GM10248 (cell line): ENCODE results near the gene ADCY10.

ENCODE experiments used
- CTCF ChIA-PET: fragments of 300-600 bp; sonication (Branson Sonifier 250); formaldehyde crosslinking; extraction: SDS; loops from one replicate; lab custom pipeline; 2021; ENCODE audit warnings: antibody characterized with exemption; lab: Yijun Ruan, JAX
- POLR2A ChIA-PET: fragments of 350-650 bp; sonication (Branson Sonifier 250); formaldehyde crosslinking; extraction: SDS; loops from one replicate; lab custom pipeline; 2020; ENCODE audit warnings: antibody characterized with exemption; lab: Yijun Ruan, JAX
- DNase-seq: peaks from one replicate; pipeline ENCODE4 v3.0.0; 2012; ENCODE audit errors: extremely low spot score
- CTCF ChIP-seq: IDR thresholded peaks from 2 replicates; pipeline ENCODE4 v1.5.1; 2012; ENCODE audit warnings: mild to moderate bottlenecking, low read depth; ENCODE audit errors: extremely low read depth, missing control alignments, control extremely low read depth

Gene ADCY10

DNA sequence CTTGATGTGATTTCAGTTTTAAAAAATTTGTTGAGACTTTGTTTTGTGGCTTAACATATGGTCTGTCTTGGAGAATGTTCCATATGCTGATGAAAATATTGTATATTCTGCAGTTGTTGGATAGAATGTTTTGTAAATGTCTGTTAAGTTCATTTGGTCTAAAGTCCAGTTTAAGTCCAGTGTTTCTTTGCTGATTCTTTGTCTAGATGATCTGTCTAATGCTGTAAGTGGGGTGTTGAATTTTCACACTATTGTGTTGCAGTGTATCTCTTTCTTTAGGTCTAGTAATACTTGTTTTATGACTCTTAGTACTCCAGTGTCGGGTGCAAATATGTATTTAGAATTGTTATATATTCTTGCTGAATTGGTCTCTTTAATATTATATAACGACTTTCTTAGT, 33.8 kb upstream of the ADCY10 start:
- ChIA-PET CTCF (no interaction called here), POLR2A (no interaction called here)
- DNase-seq, result no peak
- no peak for TF ChIP-seq CTCF

GRCh38 chr1:167943541-167943940, 29.6 kb upstream of the ADCY10 start:
- no peak for DNase-seq
- ChIA-PET CTCF (no interaction called here), POLR2A (no interaction called here)
- TF ChIP-seq CTCF, result no peak

GRCh38 chr1:167940264-167940663, 26.3 kb upstream of the ADCY10 start:
- DNase-seq, result no peak
- no peak for TF ChIP-seq CTCF
- CTCF ChIA-PET, result interaction anchor here (0.8 to 0.9 kb wide), 2 partner anchors 32 to 142 kb away, joined by 3 read pairs; no protein-coding TSS in a partner anchor
- POLR2A ChIA-PET, result no interaction called here

GRCh38 chr1:167938080-167938636, 24.2 kb upstream of the ADCY10 start:
- no peak for TF ChIP-seq CTCF
- POLR2A ChIA-PET, result no interaction called here
- CTCF ChIA-PET, result interaction anchor here (1.0 to 1.9 kb wide), 4 partner anchors 10 to 144 kb away, joined by 3 to 5 read pairs (median 4); no protein-coding TSS in a partner anchor
- DNase-seq, result no peak

GRCh38 chr1:167937709-167938010, 23.7 kb upstream of the ADCY10 start:
- ChIA-PET CTCF (interaction anchor here (1.1 to 1.9 kb wide), 3 partner anchors 10 to 144 kb away, joined by 4 to 5 read pairs (median 4); no protein-coding TSS in a partner anchor), POLR2A (no interaction called here)
- TF ChIP-seq CTCF, result no peak
- no peak for DNase-seq

DNA sequence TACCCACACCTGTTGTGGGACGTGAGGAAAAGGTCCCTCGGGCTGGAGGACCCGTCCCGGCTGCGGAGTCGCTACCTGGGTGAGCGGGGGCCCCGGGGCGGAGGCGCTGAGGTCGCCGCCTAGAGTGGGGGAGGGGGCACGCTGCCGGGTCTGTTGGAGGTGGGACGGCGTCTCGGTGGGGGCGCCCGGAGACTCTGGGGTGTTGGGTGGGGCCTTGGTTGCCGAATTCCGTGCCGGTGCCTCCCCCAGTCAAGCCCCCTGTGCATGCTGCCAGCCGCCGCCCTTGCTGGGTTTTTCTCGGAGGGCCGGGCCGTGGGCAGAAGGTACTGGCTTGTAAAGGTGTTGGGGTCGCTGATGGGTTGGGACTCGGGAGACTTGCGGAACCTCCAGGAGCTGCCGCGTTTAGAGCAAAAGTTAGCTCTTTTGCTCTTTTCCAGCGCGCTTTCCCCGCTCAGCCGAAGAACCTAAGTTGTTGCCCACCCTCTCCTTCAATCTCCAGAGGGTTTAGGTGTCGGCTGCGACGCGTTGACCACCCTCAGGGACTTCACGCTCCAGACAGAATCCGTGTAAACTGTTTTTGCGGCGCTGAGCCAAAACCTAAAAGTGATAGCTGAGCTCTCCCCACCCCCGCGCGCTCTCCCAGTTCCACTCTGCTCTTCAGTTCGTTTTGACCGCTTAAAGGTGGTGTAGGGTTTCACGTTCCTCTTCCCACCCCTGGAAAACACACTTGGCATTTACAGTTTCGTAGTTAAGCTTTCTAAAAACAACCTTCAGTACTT, 23.2 kb upstream of the ADCY10 start, which contains the start of gene MPC2:
TSS of gene MPC2 (minus strand) at position 143 of the 779 bp plus-strand sequence. CDS start 1,231 bp downstream, outside the sequence.
- TF ChIP-seq CTCF, result no peak
- DNase-seq, result peak; percentile 63
- ChIA-PET CTCF (interaction anchor here (1.1 to 2.8 kb wide), 5 partner anchors 9 to 145 kb away, joined by 3 to 8 read pairs (median 4); no protein-coding TSS in a partner anchor), POLR2A (no interaction called here)
